Measurements from ENCODE around the gene USP5.
A peak's percentile ranks its signal among the peaks of the same experiment; 100 is the strongest.
"Not testable (repeated sequence)": the region's sequence is repeated elsewhere in the genome, so short reads cannot be mapped to it uniquely, and the experiment has no call there.

Gene USP5

GRCh38 chr12:6866920-6867412 is 15.0 kb downstream of the USP5 start:
- Histone ChIP-seq H3K27me3 (ENCODE audit: insufficient read depth, low read depth, severe bottlenecking) (no peaks in the 10 kb centered on the region), H3K36me3 (peaks cover 86% of the 10 kb centered on the region), H3K27ac (peak overlapping the region; percentile 97), H3K9me3 (ENCODE audit: severe bottlenecking) (no peaks in the 10 kb centered on the region), H3K4me3 (ENCODE audit: low read depth, low read length) (peak overlapping the region; percentile 44)
- TF ChIP-seq, protein P1, sequence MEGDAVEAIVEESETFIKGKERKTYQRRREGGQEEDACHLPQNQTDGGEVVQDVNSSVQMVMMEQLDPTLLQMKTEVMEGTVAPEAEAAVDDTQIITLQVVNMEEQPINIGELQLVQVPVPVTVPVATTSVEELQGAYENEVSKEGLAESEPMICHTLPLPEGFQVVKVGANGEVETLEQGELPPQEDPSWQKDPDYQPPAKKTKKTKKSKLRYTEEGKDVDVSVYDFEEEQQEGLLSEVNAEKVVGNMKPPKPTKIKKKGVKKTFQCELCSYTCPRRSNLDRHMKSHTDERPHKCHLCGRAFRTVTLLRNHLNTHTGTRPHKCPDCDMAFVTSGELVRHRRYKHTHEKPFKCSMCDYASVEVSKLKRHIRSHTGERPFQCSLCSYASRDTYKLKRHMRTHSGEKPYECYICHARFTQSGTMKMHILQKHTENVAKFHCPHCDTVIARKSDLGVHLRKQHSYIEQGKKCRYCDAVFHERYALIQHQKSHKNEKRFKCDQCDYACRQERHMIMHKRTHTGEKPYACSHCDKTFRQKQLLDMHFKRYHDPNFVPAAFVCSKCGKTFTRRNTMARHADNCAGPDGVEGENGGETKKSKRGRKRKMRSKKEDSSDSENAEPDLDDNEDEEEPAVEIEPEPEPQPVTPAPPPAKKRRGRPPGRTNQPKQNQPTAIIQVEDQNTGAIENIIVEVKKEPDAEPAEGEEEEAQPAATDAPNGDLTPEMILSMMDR (IDR thresholded peaks at IDR 0.05; ENCODE audit: low read depth, low read length): no peak
- no peak for DNase-seq

DNA sequence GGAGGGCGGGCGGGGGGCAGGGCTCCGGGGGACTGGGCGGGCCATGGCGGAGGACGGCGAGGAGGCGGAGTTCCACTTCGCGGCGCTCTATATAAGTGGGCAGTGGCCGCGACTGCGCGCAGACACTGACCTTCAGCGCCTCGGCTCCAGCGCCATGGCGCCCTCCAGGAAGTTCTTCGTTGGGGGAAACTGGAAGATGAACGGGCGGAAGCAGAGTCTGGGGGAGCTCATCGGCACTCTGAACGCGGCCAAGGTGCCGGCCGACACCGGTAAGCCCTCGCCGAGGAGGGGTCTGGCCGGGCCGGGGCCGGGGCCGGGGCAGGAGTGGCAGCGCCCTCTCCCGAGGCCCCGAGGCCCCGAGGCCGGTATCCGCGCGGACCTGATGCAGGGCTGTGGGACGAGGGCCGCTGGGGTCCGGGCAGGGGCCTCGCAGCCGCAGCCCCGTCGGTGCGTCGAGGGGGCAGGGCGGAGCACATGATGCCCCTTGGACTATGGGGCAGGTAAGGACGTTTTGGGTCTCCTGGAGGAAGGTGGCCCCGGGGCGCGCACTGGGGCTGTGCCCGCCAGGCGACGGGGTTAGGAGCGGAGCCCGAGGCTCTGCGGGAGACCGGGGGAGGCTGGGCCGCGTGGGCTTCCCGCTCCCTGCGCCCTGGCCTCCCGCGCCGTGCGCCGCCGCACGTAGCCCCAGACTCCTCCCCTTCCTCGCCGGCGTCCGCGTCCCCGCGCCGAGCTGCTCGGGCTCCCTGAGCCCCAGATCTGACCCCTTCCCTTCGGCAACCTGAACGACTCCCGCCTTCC is 15.7 kb downstream of the USP5 start, which contains the start of gene TPI1:
Gene TPI1 (plus strand): TSS at position 119 of the 798 bp plus-strand sequence. CDS start 36 bp downstream, at position 155.
- Histone ChIP-seq H3K4me3 (ENCODE audit: low read depth, low read length) (peak within 1 kb of the TSS; percentile 92), H3K27me3 (ENCODE audit: insufficient read depth, low read depth, severe bottlenecking) (no peaks in the 10 kb centered on the region), H3K27ac (peak within 1 kb of the TSS; percentile 97), H3K36me3 (peaks cover 82% of the 10 kb centered on the region), H3K9me3 (ENCODE audit: severe bottlenecking) (no peaks in the 10 kb centered on the region)
- DNase-seq: peak; percentile 85
- TF ChIP-seq, protein P1 (IDR thresholded peaks at IDR 0.05; ENCODE audit: low read depth, low read length): no peak

DNA sequence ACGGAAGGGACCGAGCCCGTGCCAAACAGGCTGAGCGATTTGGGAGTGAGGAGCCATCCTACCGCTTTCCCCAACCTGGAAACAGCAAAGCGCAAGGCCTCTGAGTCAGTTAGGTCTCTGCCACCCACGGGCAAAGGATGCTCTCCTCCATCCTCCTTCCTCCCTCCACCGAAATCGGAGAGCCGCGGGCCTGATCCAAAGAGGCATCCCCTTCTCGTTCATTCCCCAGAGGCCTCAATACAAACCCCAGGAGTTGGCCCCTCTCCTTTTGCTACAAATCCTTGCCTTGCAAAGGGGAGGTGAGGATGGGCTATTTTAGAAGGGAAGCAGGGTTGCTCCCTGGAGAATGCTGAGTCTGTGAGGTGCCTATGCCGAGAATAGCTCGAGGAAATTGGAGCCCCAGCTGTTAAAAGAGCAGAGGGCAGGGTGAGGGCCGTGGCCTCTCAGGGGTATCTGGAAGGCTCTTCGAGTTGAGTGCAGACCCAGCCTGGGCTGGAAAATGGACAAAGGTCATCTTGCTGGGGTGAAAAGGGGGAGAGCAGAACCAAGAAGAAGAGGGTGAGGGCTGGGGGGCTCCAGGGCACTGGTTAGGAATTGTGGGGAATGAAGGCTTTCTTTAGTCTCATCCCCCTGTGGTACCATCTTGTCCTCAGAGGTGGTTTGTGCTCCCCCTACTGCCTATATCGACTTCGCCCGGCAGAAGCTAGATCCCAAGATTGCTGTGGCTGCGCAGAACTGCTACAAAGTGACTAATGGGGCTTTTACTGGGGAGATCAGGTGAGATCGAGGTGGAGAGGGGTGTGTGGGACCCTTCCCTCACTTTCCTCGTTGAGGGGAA is 16.5 kb downstream of the USP5 start:
- H3K4me3 ChIP-seq (ENCODE audit: low read depth, low read length): peak overlapping the region; percentile 92
- H3K36me3 ChIP-seq: peaks cover 74% of the 10 kb centered on the region
- no peak for DNase-seq
- no peaks in the 10 kb centered on the region for H3K27me3 ChIP-seq (ENCODE audit: insufficient read depth, low read depth, severe bottlenecking)
- H3K9me3 ChIP-seq (ENCODE audit: severe bottlenecking): no peaks in the 10 kb centered on the region
- TF ChIP-seq, protein P1 (IDR thresholded peaks at IDR 0.05; ENCODE audit: low read depth, low read length): peak; percentile 29; the same call in 1 of the 2 replicates
- H3K27ac ChIP-seq: peak overlapping the region; percentile 97

DNA sequence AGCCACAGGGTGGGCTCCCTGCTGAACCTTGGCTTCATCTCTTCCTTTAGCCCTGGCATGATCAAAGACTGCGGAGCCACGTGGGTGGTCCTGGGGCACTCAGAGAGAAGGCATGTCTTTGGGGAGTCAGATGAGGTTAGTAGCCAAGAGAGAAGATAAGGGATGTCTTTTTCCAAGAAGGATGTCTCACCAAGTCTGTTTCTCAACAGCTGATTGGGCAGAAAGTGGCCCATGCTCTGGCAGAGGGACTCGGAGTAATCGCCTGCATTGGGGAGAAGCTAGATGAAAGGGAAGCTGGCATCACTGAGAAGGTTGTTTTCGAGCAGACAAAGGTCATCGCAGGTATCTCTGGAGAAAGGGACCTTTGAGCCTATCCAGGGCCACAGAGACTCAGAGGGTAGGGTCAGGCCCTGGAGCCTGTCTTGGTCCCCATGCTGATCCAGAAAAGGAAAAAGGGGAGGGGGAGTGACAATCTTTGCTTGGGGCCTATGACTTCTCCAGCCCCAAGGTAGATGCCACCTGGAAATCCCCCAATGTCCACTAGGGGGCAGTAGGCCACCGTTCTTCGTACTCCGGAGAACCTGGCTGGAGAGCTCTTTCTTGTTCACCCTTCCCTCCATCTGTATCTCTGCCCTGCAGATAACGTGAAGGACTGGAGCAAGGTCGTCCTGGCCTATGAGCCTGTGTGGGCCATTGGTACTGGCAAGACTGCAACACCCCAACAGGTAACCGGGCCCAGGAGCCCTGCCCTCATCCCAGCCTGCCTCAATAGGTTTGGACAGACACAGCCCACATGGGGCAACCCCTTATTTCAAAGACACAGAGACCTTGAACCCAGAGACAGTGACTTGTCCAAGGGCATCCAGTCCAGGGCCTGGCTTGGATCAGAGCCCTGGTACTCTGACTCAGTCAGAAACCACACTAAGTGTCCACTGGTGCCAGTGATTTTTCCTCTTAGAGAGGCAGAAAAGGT is 17.4 kb downstream of the USP5 start:
- H3K27ac ChIP-seq: peak overlapping the region; percentile 97
- TF ChIP-seq, protein P1 (IDR thresholded peaks at IDR 0.05; ENCODE audit: low read depth, low read length): peak; percentile 88
- H3K9me3 ChIP-seq (ENCODE audit: severe bottlenecking): no peaks in the 10 kb centered on the region
- peak; percentile 87 for DNase-seq
- peak overlapping the region; percentile 92 for H3K4me3 ChIP-seq (ENCODE audit: low read depth, low read length)
- H3K27me3 ChIP-seq (ENCODE audit: insufficient read depth, low read depth, severe bottlenecking): no peaks in the 10 kb centered on the region
- H3K36me3 ChIP-seq: peaks cover 65% of the 10 kb centered on the region

DNA sequence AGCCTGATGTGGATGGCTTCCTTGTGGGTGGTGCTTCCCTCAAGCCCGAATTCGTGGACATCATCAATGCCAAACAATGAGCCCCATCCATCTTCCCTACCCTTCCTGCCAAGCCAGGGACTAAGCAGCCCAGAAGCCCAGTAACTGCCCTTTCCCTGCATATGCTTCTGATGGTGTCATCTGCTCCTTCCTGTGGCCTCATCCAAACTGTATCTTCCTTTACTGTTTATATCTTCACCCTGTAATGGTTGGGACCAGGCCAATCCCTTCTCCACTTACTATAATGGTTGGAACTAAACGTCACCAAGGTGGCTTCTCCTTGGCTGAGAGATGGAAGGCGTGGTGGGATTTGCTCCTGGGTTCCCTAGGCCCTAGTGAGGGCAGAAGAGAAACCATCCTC is 18.4 kb downstream of the USP5 start:
- not testable (repeated sequence) for H3K27ac ChIP-seq; H3K27me3 ChIP-seq (ENCODE audit: insufficient read depth, low read depth, severe bottlenecking); DNase-seq; H3K9me3 ChIP-seq (ENCODE audit: severe bottlenecking); H3K4me3 ChIP-seq (ENCODE audit: low read depth, low read length)
- peaks cover 55% of the 10 kb centered on the region for H3K36me3 ChIP-seq
